Peyer's patch (tissue), 4 donors: ENCODE results near the gene RALGAPA1. TPM values are rescaled to one million over a fixed set of nuclear protein-coding genes. Genes with fewer than 3 reads are reported as not detected.

Experiments
- DNase-seq, 3 donors: peaks; one replicate each; pipeline ENCODE4 v3.0.0-alpha.2; 2017 to 2019
- H3K27ac ChIP-seq, 4 donors: fragments of 200-600 bp; sonication (generic); one replicate each; pipeline ENCODE4 v1.5.1; 2016 to 2019
- H3K27me3 ChIP-seq, 2 donors: fragments of 200-600 bp; sonication (generic); one replicate each; pipeline ENCODE4 v1.5.1; 2019
- H3K36me3 ChIP-seq, 3 donors: fragments of 200-600 bp; sonication (generic); one replicate each; pipeline ENCODE4 v1.5.1; 2016 to 2019
- H3K4me1 ChIP-seq, 4 donors: fragments of 200-600 bp; sonication (generic); one replicate each; pipeline ENCODE4 v1.5.1; 2016 to 2019
- H3K4me3 ChIP-seq, 4 donors: fragments of 200-600 bp; sonication (generic); 1 replicate in 3 of 4; 2 replicates in 1 of 4; pipeline ENCODE4 v1.5.1; 2016 to 2019; ENCODE audit warnings: mild to moderate bottlenecking in 1 of 4
- H3K9me3 ChIP-seq, 4 donors: fragments of 200-600 bp; sonication (generic); one replicate each; pipeline ENCODE4 v1.5.1; 2016 to 2019; ENCODE audit warnings: mild to moderate bottlenecking in 1 of 4
- CTCF ChIP-seq, 6 experiments: fragments of 450-650 bp in 4 of 6; fragments of 200-600 bp in 2 of 6; sonication (generic) in 1 of 6; IDR thresholded peaks; one replicate each; pipeline ENCODE4 v1.5.1; 2017 to 2019; ENCODE audit warnings: antibody characterized with exemption in 6 of 6, mild to moderate bottlenecking in 3 of 6, moderate library complexity in 1 of 6
- POLR2A ChIP-seq, 2 donors: fragments of 450-650 bp; IDR thresholded peaks; one replicate each; pipeline ENCODE4 v1.5.1; 2017; ENCODE audit warnings: antibody characterized with exemption in 2 of 2, mild to moderate bottlenecking in 2 of 2, moderate library complexity in 2 of 2
- total RNA-seq, 4 donors: library from RNA; depleted of rRNA; stranded (reverse); fragments of >200 nt; gene quantifications; one replicate each; pipeline ENCODE4 v1.1.0, GENCODE V29; 2016

The RALGAPA1 gene
- total RNA-seq, 4 donors from 2014 or later = 61.8 to 163 (median 89.4) TPM

GRCh38 chr14:35578135-35578534 is 231.0 kb downstream of the RALGAPA1 start:
- TF ChIP-seq POLR2A (IDR thresholded peaks at IDR 0.05) = no peak
- no peak for TF ChIP-seq CTCF (IDR thresholded peaks at IDR 0.05)
- Histone ChIP-seq H3K9me3 (no peaks in the 10 kb centered on the region), H3K4me1 (no peaks in the 10 kb centered on the region), H3K4me3 (no peak overlapping the region), H3K27me3 (no peaks in the 10 kb centered on the region), H3K36me3 (no peaks in the 10 kb centered on the region), H3K27ac (no peak overlapping the region)
- no peak for DNase-seq

- Histone ChIP-seq H3K27ac (no peak overlapping the region), H3K4me3 (no peak overlapping the region), H3K4me1 (no peaks in the 10 kb centered on the region), H3K9me3 (no peaks in the 10 kb centered on the region), H3K36me3 (no peaks in the 10 kb centered on the region), H3K27me3 (no peaks in the 10 kb centered on the region)
- DNase-seq = no peak
- TF ChIP-seq CTCF (IDR thresholded peaks at IDR 0.05) (no peak), POLR2A (IDR thresholded peaks at IDR 0.05) (no peak)
Measured at GRCh38 chr14:35576856-35577255, 232.2 kb downstream of the RALGAPA1 start.

GRCh38 chr14:35576260-35576659 is 232.8 kb downstream of the RALGAPA1 start:
- Histone ChIP-seq H3K4me3 (no peak overlapping the region), H3K9me3 (no peaks in the 10 kb centered on the region), H3K36me3 (no peaks in the 10 kb centered on the region), H3K27ac (no peak overlapping the region), H3K27me3 (no peaks in the 10 kb centered on the region), H3K4me1 (no peaks in the 10 kb centered on the region)
- no peak for DNase-seq
- TF ChIP-seq POLR2A (IDR thresholded peaks at IDR 0.05) (no peak), CTCF (IDR thresholded peaks at IDR 0.05) (no peak)

GRCh38 chr14:35573911-35574310 is 235.2 kb downstream of the RALGAPA1 start:
- TF ChIP-seq POLR2A (IDR thresholded peaks at IDR 0.05) (no peak), CTCF (IDR thresholded peaks at IDR 0.05) (no peak)
- H3K27ac ChIP-seq = no peak overlapping the region
- H3K27me3 ChIP-seq = no peaks in the 10 kb centered on the region
- H3K4me3 ChIP-seq = no peak overlapping the region
- DNase-seq = no peak
- H3K9me3 ChIP-seq = no peaks in the 10 kb centered on the region
- H3K4me1 ChIP-seq = no peaks in the 10 kb centered on the region
- peaks cover 0 to 6% (median 0%) of the 10 kb centered on the region in 3 donors for H3K36me3 ChIP-seq

GRCh38 chr14:35571598-35571997 is 237.5 kb downstream of the RALGAPA1 start:
- Histone ChIP-seq H3K9me3 (no peaks in the 10 kb centered on the region), H3K27me3 (no peaks in the 10 kb centered on the region), H3K27ac (no peak overlapping the region), H3K4me3 (no peak overlapping the region), H3K4me1 (no peaks in the 10 kb centered on the region), H3K36me3 (peaks cover 0 to 6% (median 0%) of the 10 kb centered on the region in 3 donors)
- no peak for DNase-seq
- TF ChIP-seq CTCF (IDR thresholded peaks at IDR 0.05) (no peak), POLR2A (IDR thresholded peaks at IDR 0.05) (no peak)

- TF ChIP-seq POLR2A (IDR thresholded peaks at IDR 0.05) (no peak), CTCF (IDR thresholded peaks at IDR 0.05) (no peak)
- Histone ChIP-seq H3K9me3 (no peaks in the 10 kb centered on the region), H3K27me3 (no peaks in the 10 kb centered on the region), H3K4me1 (no peaks in the 10 kb centered on the region), H3K36me3 (peaks cover 0 to 6% (median 0%) of the 10 kb centered on the region in 3 donors), H3K4me3 (no peak overlapping the region), H3K27ac (no peak overlapping the region)
- DNase-seq = no peak
Measured at GRCh38 chr14:35565871-35566464, 243.1 kb downstream of the RALGAPA1 start.
